HepG2 (cell line): ENCODE measurements around the gene ATXN2. TPM values are rescaled to one million over a fixed set of nuclear protein-coding genes. Genes with fewer than 3 reads are reported as not detected.

ENCODE experiments used
- ATAC-seq: fragments of 200-7000 bp; cut with Tn5 transposase; 3 replicates; pipeline ENCODE4 v1.9.1; 2020; ENCODE audit warnings: mild to moderate bottlenecking, moderate library complexity
- BruUV-seq: library from RNA; stranded (reverse); fragments of 400-500 nt; replicated peaks from 2 replicates; lab custom pipeline; 2021; lab: Mats Ljungman, UMichigan
- CTCF ChIA-PET: fragments of 300-600 bp; formaldehyde crosslinking; extraction: SDS; loops from one replicate; lab custom pipeline; 2021; ENCODE audit warnings: low total read pairs, inconsistent platforms, low intra/inter-chr PET ratio; lab: Yijun Ruan, JAX
- POLR2A ChIA-PET: fragments of 350-600 bp; sonication (Branson Sonifier 250); formaldehyde crosslinking; loops from one replicate; lab custom pipeline; 2020; ENCODE audit warnings: antibody characterized with exemption, inconsistent platforms; lab: Yijun Ruan, JAX
- DNase-seq: peaks from one replicate; pipeline ENCODE4 v3.0.0-alpha.2; 2015; ENCODE audit warnings: low spot score
- FAIRE-seq: peaks from 3 replicates; lab custom pipeline; 2011; peaks lifted over from hg19 to GRCh38; lab: Jason Lieb, UNC
- H2AFZ ChIP-seq: one replicate; pipeline ENCODE4 v1.6.1; 2011; ENCODE audit warnings: low read length, inconsistent platforms
- H3K27ac ChIP-seq: fragments of 300-600 bp; 3 replicates; pipeline ENCODE4 v1.8.0; 2011; ENCODE audit warnings: mixed run types, mild to moderate bottlenecking, mixed read lengths, low read length, inconsistent platforms; ENCODE audit not compliant: insufficient read depth; ENCODE audit errors: extremely low read length
- H3K27me3 ChIP-seq, 2 experiments: fragments of 200-600 bp in 1 of 2; 2 replicates in 1 of 2; 3 replicates in 1 of 2; pipeline versions ENCODE4 v1.6.0 to v1.8.0; 2011; ENCODE audit warnings: low read length in 2 of 2, mild to moderate bottlenecking in 2 of 2, moderate library complexity in 2 of 2, inconsistent platforms in 1 of 2; ENCODE audit not compliant: insufficient read depth in 2 of 2, control insufficient read depth in 1 of 2
- H3K36me3 ChIP-seq, 2 experiments: fragments of 200-600 bp in 1 of 2; replicated peaks in 1 of 2; 2 replicates in 1 of 2; 3 replicates in 1 of 2; pipeline versions ENCODE4 v1.5.1 to v1.8.0; 2011; ENCODE audit warnings: low read length in 2 of 2, inconsistent platforms in 1 of 2; ENCODE audit not compliant: insufficient read depth in 2 of 2, control insufficient read depth in 1 of 2
- H3K4me1 ChIP-seq: 2 replicates; pipeline ENCODE4 v1.5.1; 2012; ENCODE audit warnings: low read length, inconsistent platforms; ENCODE audit not compliant: insufficient read depth
- H3K4me2 ChIP-seq: 2 replicates; pipeline ENCODE4 v1.6.0; 2011; ENCODE audit warnings: low read depth, low read length, inconsistent platforms
- H3K4me3 ChIP-seq, 3 experiments: fragments of 200-600 bp in 1 of 3; sonication (generic), shearing (Covaris generic) in 1 of 3; replicated peaks in 1 of 3; 2 replicates each; pipeline ENCODE4 v1.5.1; 2011 to 2016; ENCODE audit warnings: low read length in 3 of 3, inconsistent platforms in 2 of 3, low read depth in 2 of 3, mild to moderate bottlenecking in 2 of 3, control low read depth in 1 of 3, mixed read lengths in 1 of 3; ENCODE audit not compliant: insufficient read depth in 1 of 3
- H3K79me2 ChIP-seq: one replicate; pipeline ENCODE4 v1.6.1; 2011; ENCODE audit warnings: low read length, inconsistent platforms; ENCODE audit not compliant: insufficient read depth
- H3K9ac ChIP-seq: 2 replicates; pipeline ENCODE4 v1.6.0; 2011; ENCODE audit warnings: mild to moderate bottlenecking, low read depth, low read length, inconsistent platforms; ENCODE audit not compliant: insufficient read depth
- H3K9me3 ChIP-seq: 2 replicates; pipeline ENCODE4 v1.5.1; 2012; ENCODE audit warnings: mild to moderate bottlenecking, low read length
- H4K20me1 ChIP-seq: 2 replicates; pipeline ENCODE4 v1.6.0; 2011; ENCODE audit warnings: inconsistent platforms, mild to moderate bottlenecking, low read length, moderate library complexity; ENCODE audit not compliant: insufficient read depth
- AGO2 ChIP-seq: fragments of 200-400 bp; formaldehyde crosslinking; optimal IDR thresholded peaks from 2 replicates; pipeline ENCODE3; 2017; ENCODE audit warnings: mild to moderate bottlenecking, low read depth, low read length, moderate library complexity
- CCAR2 ChIP-seq: fragments of 200-400 bp; formaldehyde crosslinking; optimal IDR thresholded peaks from 2 replicates; pipeline ENCODE3; 2018; ENCODE audit warnings: low read depth, mild to moderate bottlenecking, low read length, moderate library complexity
- HOXA7 ChIP-seq: sonication (generic); formaldehyde crosslinking; IDR thresholded peaks from 2 replicates; pipeline ENCODE4 v1.8.1; 2022; ENCODE audit warnings: mild to moderate bottlenecking, missing genetic modification reagents, moderate library complexity
- HOXA9 ChIP-seq: sonication (generic); formaldehyde crosslinking; IDR thresholded peaks from 2 replicates; pipeline ENCODE4 v1.8.1; 2022; ENCODE audit warnings: missing genetic modification reagents, mild to moderate bottlenecking, moderate library complexity, borderline replicate concordance
- MTA1 ChIP-seq: sonication (generic); formaldehyde crosslinking; IDR thresholded peaks from 2 replicates; pipeline ENCODE4 v1.4.0; 2020; ENCODE audit warnings: missing genetic modification reagents, mild to moderate bottlenecking, borderline replicate concordance
- MTF1 ChIP-seq: sonication (generic); formaldehyde crosslinking; IDR thresholded peaks from 2 replicates; pipeline ENCODE4 v1.5.0; 2020; ENCODE audit warnings: missing genetic modification reagents
- TSC22D2 ChIP-seq: sonication (generic); formaldehyde crosslinking; IDR thresholded peaks from 2 replicates; pipeline ENCODE4 v1.5.1; 2020; ENCODE audit warnings: missing genetic modification reagents, mild to moderate bottlenecking, borderline replicate concordance
- ZBTB21 ChIP-seq: sonication (generic); formaldehyde crosslinking; IDR thresholded peaks from 2 replicates; pipeline ENCODE4 v1.4.0; 2020; ENCODE audit warnings: missing genetic modification reagents
- ZNF451 ChIP-seq: sonication (generic); formaldehyde crosslinking; IDR thresholded peaks from 2 replicates; pipeline ENCODE4 v1.5.0; 2020; ENCODE audit warnings: mild to moderate bottlenecking, missing genetic modification reagents
- ZNF547 ChIP-seq: sonication (generic); formaldehyde crosslinking; IDR thresholded peaks from 2 replicates; pipeline ENCODE4 v1.5.1; 2020; ENCODE audit warnings: mild to moderate bottlenecking, missing genetic modification reagents
- WGBS: methylation state at CpG from one replicate; pipeline ENCODE4 v1.1.6; 2017; ENCODE audit warnings: low lambda C conversion rate; 5-methylcytosine and 5-hydroxymethylcytosine counted together
- in situ Hi-C: cut with HindIII; loops from 2 replicates; pipeline ENCODE4 v1.10.0; 2017; ENCODE audit warnings: low pct_unique_long_range_greater_than_20kb; ENCODE audit not compliant: extremely low pct_ligation_motif_present
- intact Hi-C: fragments of 100-400 bp; cut with micrococcal nuclease; formaldehyde crosslinking; loops from one replicate; pipeline ENCODE4 v1.10.0; 2022; ENCODE audit not compliant: unreplicated experiment
- polyA plus RNA-seq, 8 experiments: library from polyadenylated mRNA; depleted of rRNA in 3 of 8; stranded (reverse) in 7 of 8; unstranded in 1 of 8; fragments of >200 nt; fragmentation: Illumina TruSeq in 4 of 8; extraction: Trizol in 4 of 8; gene quantifications; 2 replicates each; pipeline versions ENCODE4 v1.2.1 to v1.2.3, GENCODE V29; 2011 to 2016; ENCODE audit warnings: low read depth in 4 of 8, missing spikeins in 1 of 8, mixed read lengths in 1 of 8; ENCODE audit not compliant: insufficient read depth in 1 of 8
- total RNA-seq, 5 experiments: library from RNA; depleted of rRNA; stranded (reverse); fragments of >200 nt; fragmentation: Illumina TruSeq; extraction: Trizol; gene quantifications; 2 replicates each; pipeline ENCODE4 v1.2.3, GENCODE V29; 2016; ENCODE audit warnings: low read depth in 1 of 5
- TF ChIP-seq, protein P1 (sequence below): sonication (generic); formaldehyde crosslinking; conservative IDR thresholded peaks from 2 replicates; pipeline ENCODE4 v1.4.0; 2020; ENCODE audit warnings: mild to moderate bottlenecking, missing genetic modification reagents, moderate library complexity
- TF ChIP-seq, protein P2 (sequence below): sonication (generic); formaldehyde crosslinking; IDR thresholded peaks from 2 replicates; pipeline ENCODE4 v1.8.1; 2023; ENCODE audit warnings: mild to moderate bottlenecking, missing genetic modification reagents, borderline replicate concordance
- TF ChIP-seq, protein P3 (sequence below): sonication (generic); formaldehyde crosslinking; IDR thresholded peaks from 2 replicates; pipeline ENCODE4 v1.4.0; 2020; ENCODE audit warnings: missing genetic modification reagents
- TF ChIP-seq, protein P4 (sequence below): sonication (generic); formaldehyde crosslinking; IDR thresholded peaks from 2 replicates; pipeline ENCODE4 v1.4.0; 2020; ENCODE audit warnings: missing genetic modification reagents

Gene ATXN2
- total and polyA plus RNA-seq, 2 of the 13 experiments (the other 11 are each of a cell fraction or from before 2014, with no cell fraction given) = 18.1 to 27.1 TPM

DNA sequence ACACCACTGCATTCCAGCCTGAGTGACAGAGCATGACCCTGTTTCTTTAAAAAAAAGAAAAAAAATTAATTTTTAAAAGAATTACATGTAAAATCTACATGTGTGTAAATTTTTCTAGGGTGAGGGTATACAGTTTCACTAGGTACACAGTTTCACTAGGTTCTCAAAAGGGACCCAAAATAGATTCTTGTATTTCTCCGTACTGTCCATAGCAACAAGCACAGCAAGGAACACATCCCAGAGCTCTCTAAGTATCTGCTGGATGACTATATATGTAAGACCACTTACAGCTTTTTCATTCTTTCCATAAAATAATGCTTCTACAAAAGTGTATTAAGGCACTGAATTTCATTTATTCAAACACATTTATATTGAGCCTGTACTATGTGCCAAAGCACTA lies 55.1 kb downstream of the ATXN2 start (continued):
- TF ChIP-seq ZBTB21 = no peak
- TF ChIP-seq, protein P1, sequence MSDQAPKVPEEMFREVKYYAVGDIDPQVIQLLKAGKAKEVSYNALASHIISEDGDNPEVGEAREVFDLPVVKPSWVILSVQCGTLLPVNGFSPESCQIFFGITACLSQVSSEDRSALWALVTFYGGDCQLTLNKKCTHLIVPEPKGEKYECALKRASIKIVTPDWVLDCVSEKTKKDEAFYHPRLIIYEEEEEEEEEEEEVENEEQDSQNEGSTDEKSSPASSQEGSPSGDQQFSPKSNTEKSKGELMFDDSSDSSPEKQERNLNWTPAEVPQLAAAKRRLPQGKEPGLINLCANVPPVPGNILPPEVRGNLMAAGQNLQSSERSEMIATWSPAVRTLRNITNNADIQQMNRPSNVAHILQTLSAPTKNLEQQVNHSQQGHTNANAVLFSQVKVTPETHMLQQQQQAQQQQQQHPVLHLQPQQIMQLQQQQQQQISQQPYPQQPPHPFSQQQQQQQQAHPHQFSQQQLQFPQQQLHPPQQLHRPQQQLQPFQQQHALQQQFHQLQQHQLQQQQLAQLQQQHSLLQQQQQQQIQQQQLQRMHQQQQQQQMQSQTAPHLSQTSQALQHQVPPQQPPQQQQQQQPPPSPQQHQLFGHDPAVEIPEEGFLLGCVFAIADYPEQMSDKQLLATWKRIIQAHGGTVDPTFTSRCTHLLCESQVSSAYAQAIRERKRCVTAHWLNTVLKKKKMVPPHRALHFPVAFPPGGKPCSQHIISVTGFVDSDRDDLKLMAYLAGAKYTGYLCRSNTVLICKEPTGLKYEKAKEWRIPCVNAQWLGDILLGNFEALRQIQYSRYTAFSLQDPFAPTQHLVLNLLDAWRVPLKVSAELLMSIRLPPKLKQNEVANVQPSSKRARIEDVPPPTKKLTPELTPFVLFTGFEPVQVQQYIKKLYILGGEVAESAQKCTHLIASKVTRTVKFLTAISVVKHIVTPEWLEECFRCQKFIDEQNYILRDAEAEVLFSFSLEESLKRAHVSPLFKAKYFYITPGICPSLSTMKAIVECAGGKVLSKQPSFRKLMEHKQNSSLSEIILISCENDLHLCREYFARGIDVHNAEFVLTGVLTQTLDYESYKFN = no peak
- no peak for TF ChIP-seq HOXA9 (CRISPR knock-in tag)

DNA sequence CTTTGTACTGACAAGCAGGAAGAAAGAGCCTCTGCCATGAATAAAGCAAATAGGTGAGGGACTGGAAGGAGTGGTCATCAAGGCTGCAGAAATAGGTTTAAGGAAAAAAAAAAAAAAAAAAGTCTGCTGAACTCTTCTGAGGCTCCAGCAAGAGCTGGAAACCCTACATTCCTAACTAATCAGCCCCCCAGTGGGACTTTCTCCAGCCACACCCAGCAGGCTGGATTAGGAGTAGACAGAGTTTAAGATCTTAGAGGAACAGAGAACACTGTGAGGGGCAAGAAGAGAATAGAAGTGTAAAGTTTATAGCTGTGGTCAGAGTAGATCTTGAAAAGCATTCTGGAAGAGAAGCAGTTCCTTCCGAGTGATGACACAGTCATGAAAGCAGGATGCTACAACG lies 66.4 kb downstream of the ATXN2 start:
- Histone ChIP-seq H3K27me3 (no peaks in the 10 kb centered on the region), H4K20me1 (peaks cover 4% of the 10 kb centered on the region; the same call in 1 of the 2 replicates), H3K9ac (no peak overlapping the region), H2AFZ (no peak overlapping the region), H3K27ac (no peak overlapping the region), H3K36me3 (peaks cover 5 to 48% of the 10 kb centered on the region in 2 experiments; a peak in 3 of 5 replicates), H3K4me1 (no peaks in the 10 kb centered on the region), H3K4me2 (no peak overlapping the region), H3K9me3 (no peaks in the 10 kb centered on the region), H3K79me2 (no peaks in the 10 kb centered on the region), H3K4me3 (no peak overlapping the region)
- TF ChIP-seq AGO2 (no peak), CCAR2 (no peak), MTA1 (CRISPR knock-in tag) (no peak), MTF1 (CRISPR knock-in tag) (no peak), HOXA7 (CRISPR knock-in tag) (no peak), TSC22D2 (CRISPR knock-in tag) (no peak), ZNF451 (CRISPR knock-in tag) (no peak), ZNF547 (CRISPR knock-in tag) (no peak)
- TF ChIP-seq, protein P2, sequence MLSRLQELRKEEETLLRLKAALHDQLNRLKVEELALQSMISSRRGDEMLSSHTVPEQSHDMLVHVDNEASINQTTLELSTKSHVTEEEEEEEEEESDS (CRISPR knock-in tag) = no peak
- TF ChIP-seq, protein P3, sequence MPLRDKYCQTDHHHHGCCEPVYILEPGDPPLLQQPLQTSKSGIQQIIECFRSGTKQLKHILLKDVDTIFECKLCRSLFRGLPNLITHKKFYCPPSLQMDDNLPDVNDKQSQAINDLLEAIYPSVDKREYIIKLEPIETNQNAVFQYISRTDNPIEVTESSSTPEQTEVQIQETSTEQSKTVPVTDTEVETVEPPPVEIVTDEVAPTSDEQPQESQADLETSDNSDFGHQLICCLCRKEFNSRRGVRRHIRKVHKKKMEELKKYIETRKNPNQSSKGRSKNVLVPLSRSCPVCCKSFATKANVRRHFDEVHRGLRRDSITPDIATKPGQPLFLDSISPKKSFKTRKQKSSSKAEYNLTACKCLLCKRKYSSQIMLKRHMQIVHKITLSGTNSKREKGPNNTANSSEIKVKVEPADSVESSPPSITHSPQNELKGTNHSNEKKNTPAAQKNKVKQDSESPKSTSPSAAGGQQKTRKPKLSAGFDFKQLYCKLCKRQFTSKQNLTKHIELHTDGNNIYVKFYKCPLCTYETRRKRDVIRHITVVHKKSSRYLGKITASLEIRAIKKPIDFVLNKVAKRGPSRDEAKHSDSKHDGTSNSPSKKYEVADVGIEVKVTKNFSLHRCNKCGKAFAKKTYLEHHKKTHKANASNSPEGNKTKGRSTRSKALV (CRISPR knock-in tag) = no peak
- TF ChIP-seq, protein P4, sequence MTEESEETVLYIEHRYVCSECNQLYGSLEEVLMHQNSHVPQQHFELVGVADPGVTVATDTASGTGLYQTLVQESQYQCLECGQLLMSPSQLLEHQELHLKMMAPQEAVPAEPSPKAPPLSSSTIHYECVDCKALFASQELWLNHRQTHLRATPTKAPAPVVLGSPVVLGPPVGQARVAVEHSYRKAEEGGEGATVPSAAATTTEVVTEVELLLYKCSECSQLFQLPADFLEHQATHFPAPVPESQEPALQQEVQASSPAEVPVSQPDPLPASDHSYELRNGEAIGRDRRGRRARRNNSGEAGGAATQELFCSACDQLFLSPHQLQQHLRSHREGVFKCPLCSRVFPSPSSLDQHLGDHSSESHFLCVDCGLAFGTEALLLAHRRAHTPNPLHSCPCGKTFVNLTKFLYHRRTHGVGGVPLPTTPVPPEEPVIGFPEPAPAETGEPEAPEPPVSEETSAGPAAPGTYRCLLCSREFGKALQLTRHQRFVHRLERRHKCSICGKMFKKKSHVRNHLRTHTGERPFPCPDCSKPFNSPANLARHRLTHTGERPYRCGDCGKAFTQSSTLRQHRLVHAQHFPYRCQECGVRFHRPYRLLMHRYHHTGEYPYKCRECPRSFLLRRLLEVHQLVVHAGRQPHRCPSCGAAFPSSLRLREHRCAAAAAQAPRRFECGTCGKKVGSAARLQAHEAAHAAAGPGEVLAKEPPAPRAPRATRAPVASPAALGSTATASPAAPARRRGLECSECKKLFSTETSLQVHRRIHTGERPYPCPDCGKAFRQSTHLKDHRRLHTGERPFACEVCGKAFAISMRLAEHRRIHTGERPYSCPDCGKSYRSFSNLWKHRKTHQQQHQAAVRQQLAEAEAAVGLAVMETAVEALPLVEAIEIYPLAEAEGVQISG (CRISPR knock-in tag) = no peak
- in situ Hi-C loops = no loop called here
- FAIRE-seq (no peak), DNase-seq (no peak), ATAC-seq (no peak)
- intact Hi-C loops = loop anchor here (10.0 kb wide), 1 partner anchor 142 kb away; no protein-coding TSS in a partner anchor
- 93% methylated on average over 2 of the region's 2 CpGs for WGBS
- POLR2A ChIA-PET = no interaction called here
- BruUV-seq = no TSS peak
- CTCF ChIA-PET = no interaction called here
